GM08714 (cell line): ENCODE data around the gene WDR31.
"Not testable (repeated sequence)": the region's sequence is repeated elsewhere in the genome, so short reads cannot be mapped to it uniquely, and the experiment has no call there.

ENCODE experiments used
- H3K4me3 ChIP-seq: fragments of 200-500 bp; sonication (Bioruptor generic); 2 replicates; pipeline ENCODE4 v1.5.1; 2014; ENCODE audit warnings: mild to moderate bottlenecking, low read length, inconsistent platforms
- ZNF274 ChIP-seq: IDR thresholded peaks from 2 replicates; pipeline ENCODE4 v1.6.1; 2012; ENCODE audit warnings: mild to moderate bottlenecking, low read depth, low read length

WDR31 gene

DNA sequence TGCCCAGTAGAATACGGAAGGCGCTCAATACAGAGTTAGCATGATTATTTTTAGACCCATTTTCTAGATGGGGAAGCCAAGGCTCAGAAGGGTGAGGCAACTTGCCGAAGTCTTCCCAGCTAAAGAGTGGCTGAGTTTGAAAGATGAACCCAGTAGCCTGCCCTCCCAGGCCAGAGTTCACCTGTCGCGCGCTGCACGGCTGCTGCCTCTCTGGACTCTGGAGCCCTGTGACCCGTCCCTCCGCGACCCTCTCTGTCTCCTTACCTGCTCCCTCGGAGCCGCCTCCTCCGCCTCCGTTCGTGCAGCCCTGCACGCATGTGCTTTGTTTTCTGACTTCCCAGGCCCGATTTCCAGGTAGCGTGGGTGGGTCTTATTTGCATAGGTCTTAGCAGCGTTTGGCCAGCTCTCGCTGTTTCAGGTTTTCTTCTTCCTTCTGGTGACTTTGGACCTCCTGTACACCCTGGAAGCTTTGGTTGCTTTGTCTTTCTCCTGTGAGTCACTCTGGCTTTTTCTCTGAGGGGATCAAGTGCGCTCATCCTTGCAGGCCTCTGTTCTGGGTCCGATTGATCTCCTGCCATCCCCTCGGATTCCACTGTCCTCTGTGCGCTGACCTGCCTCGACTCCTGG is 37.2 kb downstream of the WDR31 start, which contains the start of gene RNF183:
TSS of gene RNF183 (minus strand) at position 585 of the 627 bp plus-strand sequence. CDS start 5,192 bp downstream, outside the sequence.
- no peak within 1 kb of the TSS for H3K4me3 ChIP-seq
- no peak for TF ChIP-seq ZNF274

DNA sequence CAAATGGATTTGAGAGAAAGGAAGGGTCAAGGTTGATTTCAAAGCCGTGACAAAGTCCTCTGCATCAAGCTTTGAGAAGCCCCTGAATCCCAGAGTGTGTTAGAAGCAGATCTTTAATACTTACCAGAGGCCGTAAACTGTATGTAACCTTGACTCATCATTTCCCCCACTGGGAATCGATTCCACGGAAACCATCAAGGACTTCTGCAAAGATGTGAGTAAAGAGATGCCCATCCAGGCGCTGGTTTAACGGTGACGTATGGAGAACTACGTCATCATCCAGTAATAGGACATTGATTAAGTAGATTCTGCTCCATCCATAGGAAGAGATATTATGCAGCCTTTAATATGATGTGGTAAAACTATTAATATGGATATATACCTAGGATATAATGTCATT is 38.5 kb downstream of the WDR31 start:
- H3K4me3 ChIP-seq, result no peak overlapping the region
- TF ChIP-seq ZNF274, result no peak

DNA sequence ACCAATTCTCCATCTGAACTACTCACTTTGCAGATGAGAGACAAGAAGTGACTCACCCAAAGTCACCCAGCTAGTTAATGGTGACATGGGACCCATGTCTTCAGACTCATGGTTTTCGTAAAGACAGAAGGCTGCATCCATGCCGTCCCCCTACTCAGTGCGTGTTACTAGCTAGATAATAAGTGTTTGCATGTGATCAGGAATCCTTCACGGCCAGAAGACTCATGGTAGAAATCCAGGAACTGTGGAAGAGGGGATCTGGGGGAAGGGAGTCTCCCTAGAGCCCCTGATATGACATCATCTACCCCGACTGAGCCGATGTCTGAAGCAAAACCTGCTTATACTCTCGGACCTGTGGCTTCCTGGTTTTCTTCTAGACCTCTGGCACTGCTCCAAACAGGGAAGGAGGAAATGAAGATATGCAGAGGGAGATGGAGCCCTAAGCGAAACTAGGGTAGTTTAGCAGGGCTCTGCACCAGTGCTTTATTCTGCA is 40.2 kb downstream of the WDR31 start:
- TF ChIP-seq ZNF274, result no peak
- no peak overlapping the region for H3K4me3 ChIP-seq

DNA sequence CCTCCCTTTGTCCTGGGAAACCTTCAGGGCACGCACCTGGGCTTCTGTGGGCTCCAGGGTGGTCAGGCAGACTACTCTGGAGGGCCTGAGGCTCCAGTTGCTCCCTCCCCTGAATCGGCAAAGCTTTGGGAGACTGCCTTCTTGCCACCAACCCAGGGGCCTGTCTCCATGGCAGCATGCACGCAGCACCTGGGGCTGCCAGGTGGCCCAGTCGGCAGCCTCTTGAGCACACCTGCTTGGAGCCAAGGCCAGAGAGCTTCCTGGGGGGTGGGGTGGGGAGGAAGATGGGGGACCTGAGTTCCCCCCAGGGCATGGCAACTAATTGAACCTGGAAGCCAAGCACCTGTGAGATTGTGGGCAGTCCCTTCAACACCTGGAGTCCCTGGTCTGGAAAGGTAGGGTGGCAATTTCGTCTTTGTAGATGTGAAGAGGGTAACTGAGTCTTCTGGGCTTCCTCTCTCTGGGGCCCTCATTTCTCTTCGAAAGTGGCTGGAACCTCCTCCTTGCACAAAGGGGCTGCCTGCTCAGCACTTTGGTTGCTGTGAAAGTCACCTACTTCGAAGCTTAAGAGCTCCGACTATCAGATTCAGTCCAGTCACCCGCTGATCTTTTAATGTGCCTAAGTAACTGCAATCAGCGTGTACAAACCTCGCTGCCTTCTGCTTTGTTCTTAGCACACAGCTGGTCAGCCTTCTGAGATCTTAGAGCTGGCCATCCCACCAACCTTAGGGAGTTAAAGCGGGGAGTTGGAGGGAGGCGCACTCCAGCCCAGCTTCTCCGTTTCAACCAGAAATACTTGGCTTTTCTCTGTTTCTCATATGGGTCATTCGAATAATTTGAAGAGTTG is 40.9 kb downstream of the WDR31 start:
- no peak for TF ChIP-seq ZNF274

DNA sequence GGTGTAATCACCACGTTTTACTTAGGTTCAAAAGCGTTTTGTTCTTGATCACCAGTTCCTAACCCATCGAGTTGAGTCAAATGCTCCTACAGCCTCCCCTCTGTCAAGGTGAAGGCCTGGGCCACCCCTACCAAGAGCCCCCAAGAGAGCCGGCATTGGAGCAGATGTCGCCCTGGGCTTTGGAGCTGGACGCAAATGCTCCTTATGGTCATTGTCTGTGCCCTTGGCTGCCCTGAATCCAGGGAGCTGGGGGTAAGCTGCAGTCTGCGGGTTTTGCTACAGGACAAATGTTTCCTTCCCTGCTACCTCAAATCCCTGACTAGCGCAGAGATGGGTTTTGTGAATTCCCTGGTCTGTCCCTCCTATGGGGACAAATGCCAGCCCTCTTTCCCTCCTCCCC is 41.8 kb downstream of the WDR31 start:
- TF ChIP-seq ZNF274, result no peak
- H3K4me3 ChIP-seq, result no peak overlapping the region

More for the DNA sequence above, 40.9 kb downstream of the WDR31 start:
- H3K4me3 ChIP-seq, result no peak overlapping the region

DNA sequence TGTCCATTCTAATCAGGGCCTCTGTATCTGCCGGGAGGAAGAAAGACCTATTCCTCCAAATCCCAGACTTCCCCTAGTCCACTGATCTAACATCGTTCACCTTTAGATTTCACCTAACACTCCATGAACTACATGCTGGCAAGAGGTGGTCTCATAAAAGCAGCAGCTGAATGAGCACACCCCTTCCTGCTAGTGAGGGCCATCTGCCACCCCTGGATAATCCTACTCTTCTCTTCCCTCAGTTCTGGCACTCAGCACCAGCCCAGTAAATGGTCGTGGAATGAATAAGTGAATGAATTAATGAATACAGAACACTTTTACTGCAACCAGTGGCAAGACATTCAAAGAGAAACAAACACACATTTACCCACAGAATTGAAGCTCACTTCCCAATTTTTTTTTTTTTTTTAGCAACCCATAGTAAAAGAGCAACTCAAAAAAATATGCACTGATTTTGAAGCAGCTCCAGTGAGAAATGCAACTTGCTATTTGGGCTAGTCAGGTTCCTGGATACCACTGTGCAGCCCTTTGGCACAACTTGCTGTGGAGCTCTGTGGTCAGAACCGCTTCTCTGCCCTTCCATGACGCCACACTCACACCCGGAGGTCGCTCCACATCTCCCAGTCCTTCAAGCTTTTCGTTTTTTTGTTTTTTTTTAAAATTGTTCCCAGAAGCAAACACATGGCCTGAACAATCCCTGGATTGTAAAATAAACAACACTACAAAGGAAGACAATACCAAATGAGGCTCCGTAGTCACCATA is 43.1 kb downstream of the WDR31 start:
- no peak for TF ChIP-seq ZNF274
- no peak overlapping the region for H3K4me3 ChIP-seq

DNA sequence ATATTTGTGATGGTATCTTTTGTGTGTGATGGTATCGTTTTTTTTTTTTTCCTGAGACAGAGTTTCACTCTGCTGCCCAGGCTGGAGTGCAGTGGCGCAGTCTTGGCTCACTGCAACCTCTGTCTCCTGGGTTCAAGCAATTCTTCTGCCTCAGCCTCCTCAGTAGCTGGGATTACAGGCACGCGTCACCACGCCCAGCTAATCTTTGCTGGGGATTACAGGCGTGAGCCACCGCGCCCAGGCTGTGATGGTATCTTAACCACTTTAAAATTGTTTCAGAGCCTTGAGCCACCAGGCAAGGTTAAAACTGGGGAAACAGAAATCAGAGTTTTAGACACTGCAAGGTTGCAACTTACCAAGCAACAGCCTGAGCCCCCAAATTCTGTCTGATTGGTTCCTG is 43.8 kb downstream of the WDR31 start:
- H3K4me3 ChIP-seq, result not testable (repeated sequence)

DNA sequence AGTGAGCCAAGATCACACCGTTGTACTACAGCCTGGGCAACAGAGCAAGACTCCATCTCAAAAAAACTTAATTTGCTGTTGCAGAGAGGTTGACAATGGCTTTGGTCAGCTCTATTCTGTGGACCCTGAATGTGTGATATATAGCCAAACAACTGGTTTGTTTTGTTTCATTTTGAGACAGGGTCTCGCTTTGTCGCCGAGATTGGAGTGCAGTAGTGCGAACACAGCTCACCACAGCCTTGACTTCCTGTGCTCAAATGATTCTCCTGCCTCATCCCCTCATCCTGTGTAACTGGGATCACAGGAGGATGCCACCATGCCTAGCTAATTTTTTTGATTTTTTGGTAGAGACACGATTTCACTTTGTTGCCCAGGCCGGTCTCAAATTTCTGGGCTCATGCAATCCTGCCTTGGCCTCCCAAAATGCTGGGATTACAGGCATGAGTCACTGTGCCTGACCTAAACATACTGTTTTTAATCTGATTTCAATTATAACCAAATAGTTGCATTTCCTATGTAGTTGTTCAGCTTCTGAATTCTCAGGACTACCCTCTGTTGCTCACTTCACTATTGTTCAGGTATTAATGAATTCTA is 46.7 kb downstream of the WDR31 start:
- TF ChIP-seq ZNF274, result no peak
- H3K4me3 ChIP-seq, result no peak overlapping the region

DNA sequence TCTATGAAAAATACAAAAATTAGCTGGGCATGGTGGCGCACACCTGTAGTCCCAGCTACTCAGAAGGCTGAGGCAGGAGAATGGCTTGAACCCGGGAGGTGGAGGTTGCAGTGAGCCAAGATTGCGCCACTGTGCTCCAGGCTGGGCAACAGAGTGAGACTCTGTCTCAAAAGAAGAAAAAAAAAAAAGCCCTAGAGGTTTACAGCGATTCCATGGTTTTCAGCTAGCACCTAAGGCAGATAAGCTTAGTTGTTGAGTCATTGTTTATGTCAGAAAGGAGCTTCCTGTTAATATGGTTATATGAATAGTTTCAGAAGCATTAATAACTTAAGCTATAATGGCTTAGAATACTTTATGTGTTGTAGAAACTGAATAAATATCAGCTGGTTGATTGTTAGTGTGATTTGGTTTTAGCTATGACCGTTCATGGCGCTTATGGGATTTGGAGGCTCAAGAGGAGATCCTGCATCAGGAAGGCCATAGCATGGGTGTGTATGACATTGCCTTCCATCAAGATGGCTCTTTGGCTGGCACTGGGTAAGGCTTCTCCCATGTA is 49.9 kb downstream of the WDR31 start:
- no peak overlapping the region for H3K4me3 ChIP-seq
- TF ChIP-seq ZNF274, result no peak

DNA sequence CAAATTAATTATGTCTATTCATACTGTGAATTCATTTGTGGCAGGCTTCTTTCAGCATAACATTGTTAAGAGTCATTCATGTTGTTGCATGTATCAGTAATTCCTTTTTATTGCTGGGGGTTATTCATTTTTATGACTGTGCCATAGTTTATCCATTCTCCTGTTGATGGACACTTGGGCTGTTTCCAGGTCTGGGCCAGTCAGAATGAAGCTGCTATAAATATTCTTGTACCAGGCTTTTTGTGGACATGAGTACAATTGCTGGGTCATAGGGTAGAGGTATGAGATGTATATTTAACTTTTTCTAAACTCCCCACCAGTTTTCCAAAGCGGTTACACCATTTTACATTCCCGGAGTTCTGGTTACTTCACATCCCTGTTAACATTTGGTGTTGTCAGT is 51.0 kb downstream of the WDR31 start:
- TF ChIP-seq ZNF274, result no peak
- H3K4me3 ChIP-seq, result no peak overlapping the region

DNA sequence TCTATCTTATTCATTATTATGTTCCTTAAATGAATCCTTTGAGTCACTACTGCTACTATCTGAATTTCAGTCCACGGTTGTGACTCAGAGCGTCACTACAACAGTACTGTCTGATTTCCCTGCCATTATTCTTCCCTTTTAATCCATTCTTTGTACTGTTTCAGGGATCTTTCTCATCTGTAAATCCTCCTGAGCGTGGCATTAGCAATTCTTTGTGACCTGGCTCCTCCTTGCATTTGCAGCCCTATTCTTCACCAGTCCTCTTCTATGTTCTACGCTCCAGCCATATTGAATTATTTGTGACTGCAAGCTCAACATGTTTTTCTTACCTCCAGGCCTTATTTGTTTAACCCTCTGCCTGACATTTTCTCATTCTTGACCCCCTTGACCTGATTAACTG is 58.7 kb downstream of the WDR31 start:
- no peak overlapping the region for H3K4me3 ChIP-seq
- no peak for TF ChIP-seq ZNF274

DNA sequence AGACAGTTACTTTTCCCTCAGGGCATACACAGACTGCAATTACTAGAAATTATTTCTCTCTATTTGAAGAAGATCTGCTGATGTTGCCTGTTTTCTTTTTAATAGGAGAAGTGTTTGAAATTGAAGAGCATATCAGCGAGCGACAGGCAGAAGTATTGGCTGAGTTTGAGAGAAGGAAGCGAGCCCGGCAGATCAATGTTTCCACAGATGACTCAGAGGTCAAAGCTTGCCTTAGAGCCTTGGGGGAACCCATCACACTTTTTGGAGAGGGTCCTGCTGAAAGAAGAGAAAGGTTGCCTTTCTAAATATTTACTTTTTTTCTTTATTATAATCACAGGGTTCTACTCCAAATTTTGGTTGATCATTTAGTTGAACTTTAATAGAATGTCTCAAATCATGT is 61.2 kb downstream of the WDR31 start:
- TF ChIP-seq ZNF274, result no peak
- no peak overlapping the region for H3K4me3 ChIP-seq

DNA sequence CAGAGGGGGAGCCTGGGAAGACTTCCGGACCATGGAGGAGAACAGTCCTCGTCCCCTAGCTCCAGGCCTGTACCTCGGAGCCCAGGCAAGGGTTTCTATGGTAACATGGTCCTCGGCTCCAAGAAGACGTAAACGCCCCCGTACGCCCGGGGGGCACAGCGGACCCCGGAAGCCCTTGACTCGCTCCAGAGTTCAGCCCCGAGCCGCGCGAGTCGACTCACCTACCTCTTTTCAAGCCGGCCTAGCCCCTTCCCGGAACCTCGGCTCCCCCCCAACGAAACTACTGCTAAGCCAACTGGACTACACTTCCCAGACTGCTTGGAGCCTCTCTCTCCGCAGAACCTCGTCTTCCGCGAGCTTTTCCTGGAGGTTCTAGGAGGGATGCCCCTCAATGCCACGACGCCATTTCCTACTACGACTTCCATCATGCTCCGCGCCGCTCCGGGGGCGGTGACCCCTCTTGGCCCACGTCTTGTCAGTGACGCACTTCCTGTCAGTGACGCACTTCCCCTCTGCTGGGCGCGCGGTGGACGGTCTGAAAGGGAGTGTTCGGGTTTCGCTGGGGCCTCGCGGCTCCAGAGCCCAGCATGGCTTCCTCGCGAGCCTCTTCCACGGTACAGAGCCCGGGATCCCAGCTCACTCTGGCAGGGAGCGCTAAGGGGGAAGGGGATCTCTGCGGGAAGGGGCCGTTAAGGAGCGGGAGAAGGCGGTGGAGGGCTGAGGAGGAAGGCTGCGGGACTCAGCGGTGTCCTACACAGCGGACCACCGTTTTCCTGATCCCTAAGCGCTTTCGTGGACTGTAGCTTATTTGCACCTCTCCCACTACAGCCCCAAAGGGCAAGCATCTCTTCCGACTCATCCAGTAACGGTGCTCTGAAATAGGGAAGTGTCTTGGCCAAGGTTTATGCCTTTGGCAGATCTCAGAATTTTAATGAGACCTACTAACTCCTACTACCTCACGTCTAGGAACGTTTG is 64.6 kb downstream of the WDR31 start, which contains the start of the genes CDC26 and PRPF4:
TSS of gene CDC26 (minus strand) at position 416 of the 975 bp plus-strand sequence. CDS start 3,065 bp downstream, outside the sequence.
TSS of gene PRPF4 (plus strand) at position 502 of the 975 bp plus-strand sequence. CDS start at position 588, 86 bp downstream.
- no peak for TF ChIP-seq ZNF274
- peak within 1 kb of the TSS; percentile 97 for H3K4me3 ChIP-seq
